ENCODE measurements around the gene EMP1.
A peak's percentile ranks its signal among the peaks of the same experiment; 100 is the strongest.

The EMP1 gene

GRCh38 chr12:13196130-13196921 is at the start of gene EMP1:
TSS of gene EMP1 (plus strand) at chr12:13196726. CDS start at chr12:13211511, 14,785 bp downstream.
- DNase-seq (ENCODE audit: low read depth in 3 of 3), result peak; percentile 56 to 74 (median 65)

- no peak for DNase-seq (ENCODE audit: low read depth in 3 of 3)
Observed at GRCh38 chr12:13147688-13148484, 48.6 kb upstream of the EMP1 start.

- DNase-seq (ENCODE audit: low read depth in 3 of 3), result no peak
Observed at GRCh38 chr12:13148485-13148847, 48.1 kb upstream of the EMP1 start.

GRCh38 chr12:13149411-13149810 is 47.1 kb upstream of the EMP1 start:
- DNase-seq (ENCODE audit: low read depth in 3 of 3), result no peak

- DNase-seq (ENCODE audit: low read depth in 3 of 3), result no peak
Observed at GRCh38 chr12:13152281-13152680, 44.2 kb upstream of the EMP1 start.

GRCh38 chr12:13152756-13153155 is 43.8 kb upstream of the EMP1 start:
- no peak for DNase-seq (ENCODE audit: low read depth in 3 of 3)

GRCh38 chr12:13153180-13153579 is 43.3 kb upstream of the EMP1 start:
- DNase-seq (ENCODE audit: low read depth in 3 of 3), result no peak

GRCh38 chr12:13154027-13154538 is 42.4 kb upstream of the EMP1 start:
- no peak for DNase-seq (ENCODE audit: low read depth in 3 of 3)

GRCh38 chr12:13154831-13155230 is 41.7 kb upstream of the EMP1 start:
- no peak for DNase-seq (ENCODE audit: low read depth in 3 of 3)

GRCh38 chr12:13156277-13156676 is 40.2 kb upstream of the EMP1 start:
- DNase-seq (ENCODE audit: low read depth in 3 of 3), result no peak

GRCh38 chr12:13161172-13161571 is 35.4 kb upstream of the EMP1 start:
- DNase-seq (ENCODE audit: low read depth in 3 of 3), result no peak

- no peak for DNase-seq (ENCODE audit: low read depth in 3 of 3)
Observed at GRCh38 chr12:13162904-13163303, 33.6 kb upstream of the EMP1 start.

GRCh38 chr12:13163868-13164635 is 32.5 kb upstream of the EMP1 start:
- DNase-seq (ENCODE audit: low read depth in 3 of 3), result no peak

- DNase-seq (ENCODE audit: low read depth in 3 of 3), result no peak
Observed at GRCh38 chr12:13164921-13165616, 31.5 kb upstream of the EMP1 start.

GRCh38 chr12:13165617-13166041 is 30.9 kb upstream of the EMP1 start:
- peak; percentile 67 to 81 (median 78) for DNase-seq (ENCODE audit: low read depth in 3 of 3)

- no peak for DNase-seq (ENCODE audit: low read depth in 3 of 3)
Observed at GRCh38 chr12:13167226-13167625, 29.3 kb upstream of the EMP1 start.

GRCh38 chr12:13167906-13168305 is 28.6 kb upstream of the EMP1 start:
- no peak for DNase-seq (ENCODE audit: low read depth in 3 of 3)

- DNase-seq (ENCODE audit: low read depth in 3 of 3), result no peak
Observed at GRCh38 chr12:13169272-13169671, 27.3 kb upstream of the EMP1 start.

GRCh38 chr12:13170892-13171490 is 25.5 kb upstream of the EMP1 start:
- no peak for DNase-seq (ENCODE audit: low read depth in 3 of 3)

- DNase-seq (ENCODE audit: low read depth in 3 of 3), result no peak
Observed at GRCh38 chr12:13171921-13172859, 24.3 kb upstream of the EMP1 start.
